ENCODE measurements around the gene ST6GALNAC2.
"Not testable (repeated sequence)": the region's sequence is repeated elsewhere in the genome, so short reads cannot be mapped to it uniquely, and the experiment has no call there.

ST6GALNAC2 gene

DNA sequence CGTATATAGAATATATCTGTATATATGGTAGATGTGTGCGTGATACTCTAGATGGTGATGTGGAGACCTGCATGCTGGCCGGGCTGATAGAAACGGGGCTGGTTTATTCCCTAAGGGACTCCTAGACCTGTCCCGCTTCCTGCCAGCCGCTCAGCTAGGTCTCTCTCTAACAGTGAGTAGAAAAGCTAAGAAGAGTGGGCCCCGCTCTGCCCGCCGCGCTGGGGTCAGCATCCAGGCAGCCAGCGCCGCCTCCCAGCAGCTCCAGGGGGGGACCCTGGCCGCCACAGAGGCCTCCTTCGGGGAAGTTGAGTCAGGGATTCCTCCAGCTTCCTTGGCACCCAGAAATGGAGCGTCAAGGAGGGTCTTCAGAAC lies 57.5 kb downstream of the ST6GALNAC2 start:
- Histone ChIP-seq H3K4me3 (ENCODE audit: low read length) (peak overlapping the region; percentile 72), H3K79me2 (ENCODE audit: control insufficient read depth, low read length) (no peaks in the 10 kb centered on the region), H3K4me1 (ENCODE audit: control insufficient read depth, low read length) (peaks cover 42% of the 10 kb centered on the region), H3K27ac (ENCODE audit: low read depth, low read length) (peak overlapping the region; percentile 83), H3K36me3 (ENCODE audit: control insufficient read depth, low read length) (no peaks in the 10 kb centered on the region), H3F3A (ENCODE audit: control insufficient read depth, insufficient read depth) (no peaks in the 10 kb centered on the region; the same call in 1 of the 2 replicates), H4K20me1 (ENCODE audit: control insufficient read depth, insufficient read depth, low read depth, low read length) (no peaks in the 10 kb centered on the region), H3K9me2 (replicated peaks; ENCODE audit: control insufficient read depth, low read length) (no peaks in the 10 kb centered on the region), H3K27me3 (ENCODE audit: control insufficient read depth, low read length) (0 out of 2 replicates have a peak, but pooled peaks cover 3% of the 10 kb centered on the region), H3K9me3 (ENCODE audit: control insufficient read depth, insufficient read depth, low read length) (no peaks in the 10 kb centered on the region), H3K4me2 (ENCODE audit: low read length) (peak overlapping the region; percentile 90)
- no peak for TF ChIP-seq EZH2phosphoT487 (IDR thresholded peaks at IDR 0.05; ENCODE audit: borderline replicate concordance, low read length)
- no peak for TF ChIP-seq CTCF (IDR thresholded peaks at IDR 0.05; ENCODE audit: low read depth, low read length, poor library complexity, severe bottlenecking)

DNA sequence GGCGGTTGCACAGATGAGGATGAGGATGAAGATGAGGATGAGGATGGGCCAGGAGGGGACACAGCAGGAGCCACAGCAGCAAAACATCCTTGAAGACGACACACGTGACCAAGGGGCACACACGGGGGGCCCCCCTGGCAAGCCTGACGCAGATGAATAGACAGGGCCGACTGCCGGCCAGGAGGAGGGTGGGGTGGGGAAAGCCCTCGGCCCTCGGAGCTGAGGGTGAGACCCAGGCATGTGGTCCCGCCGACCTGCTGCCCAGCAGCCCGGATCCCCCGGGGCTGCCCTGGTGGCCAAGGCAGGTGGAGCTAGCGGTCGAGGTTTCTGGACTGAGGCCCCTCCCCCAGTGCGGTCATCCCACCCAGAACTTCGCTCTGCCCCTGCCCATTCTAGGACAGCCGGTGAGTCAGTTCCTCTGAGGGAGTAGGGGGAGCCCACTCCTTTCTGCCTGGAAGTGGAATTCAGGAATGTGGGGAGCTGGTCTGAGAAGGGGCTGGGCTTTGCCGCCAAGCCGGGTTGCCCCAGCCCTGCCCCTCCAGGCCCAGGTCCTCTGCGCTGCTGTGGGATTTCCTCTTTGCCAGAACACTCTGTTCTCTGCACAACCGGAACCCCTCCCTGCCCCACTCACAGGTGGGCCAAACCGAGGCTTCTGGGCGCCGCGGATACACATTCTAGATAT lies 58.1 kb downstream of the ST6GALNAC2 start:
- peaks cover 42% of the 10 kb centered on the region for H3K4me1 ChIP-seq (ENCODE audit: control insufficient read depth, low read length)
- no peak for TF ChIP-seq CTCF (IDR thresholded peaks at IDR 0.05; ENCODE audit: low read depth, low read length, poor library complexity, severe bottlenecking)
- TF ChIP-seq EZH2phosphoT487 (IDR thresholded peaks at IDR 0.05; ENCODE audit: borderline replicate concordance, low read length), result no peak
- no peaks in the 10 kb centered on the region for H3K36me3 ChIP-seq (ENCODE audit: control insufficient read depth, low read length)
- peak overlapping the region; percentile 90 for H3K4me2 ChIP-seq (ENCODE audit: low read length)
- no peaks in the 10 kb centered on the region for H3K79me2 ChIP-seq (ENCODE audit: control insufficient read depth, low read length)
- peak overlapping the region; percentile 72 for H3K4me3 ChIP-seq (ENCODE audit: low read length)
- no peaks in the 10 kb centered on the region for H3K9me3 ChIP-seq (ENCODE audit: control insufficient read depth, insufficient read depth, low read length)
- peak overlapping the region; percentile 83 for H3K27ac ChIP-seq (ENCODE audit: low read depth, low read length)
- H3K27me3 ChIP-seq (ENCODE audit: control insufficient read depth, low read length), result 0 out of 2 replicates have a peak, but pooled peaks cover 3% of the 10 kb centered on the region
- H3F3A ChIP-seq (ENCODE audit: control insufficient read depth, insufficient read depth), result no peaks in the 10 kb centered on the region; the same call in 1 of the 2 replicates
- H4K20me1 ChIP-seq (ENCODE audit: control insufficient read depth, insufficient read depth, low read depth, low read length), result no peaks in the 10 kb centered on the region
- no peaks in the 10 kb centered on the region for H3K9me2 ChIP-seq (replicated peaks; ENCODE audit: control insufficient read depth, low read length)

DNA sequence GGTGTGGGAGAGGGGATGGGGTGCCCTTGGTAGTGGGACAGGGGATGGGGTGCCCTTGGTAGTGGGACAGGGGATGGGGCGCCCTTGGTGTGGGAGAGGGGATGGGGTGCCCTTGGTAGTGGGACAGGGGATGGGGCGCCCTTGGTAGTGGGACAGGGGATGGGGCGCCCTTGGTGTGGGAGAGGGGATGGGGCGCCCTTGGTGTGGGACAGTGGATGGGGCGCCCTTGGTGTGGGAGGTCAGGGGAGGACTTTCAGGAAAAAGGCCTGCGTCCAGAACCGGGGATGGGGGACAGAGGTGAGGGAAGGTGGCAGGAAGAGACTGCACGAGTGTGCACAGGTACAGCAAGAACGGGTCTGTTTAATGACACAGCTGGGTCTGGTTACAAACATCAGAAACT lies 58.6 kb downstream of the ST6GALNAC2 start:
- H3F3A ChIP-seq (ENCODE audit: control insufficient read depth, insufficient read depth); H3K9me2 ChIP-seq (replicated peaks; ENCODE audit: control insufficient read depth, low read length); H3K9me3 ChIP-seq (ENCODE audit: control insufficient read depth, insufficient read depth, low read length); H3K36me3 ChIP-seq (ENCODE audit: control insufficient read depth, low read length); H3K79me2 ChIP-seq (ENCODE audit: control insufficient read depth, low read length); H4K20me1 ChIP-seq (ENCODE audit: control insufficient read depth, insufficient read depth, low read depth, low read length); H3K27me3 ChIP-seq (ENCODE audit: control insufficient read depth, low read length): not testable (repeated sequence)
- Histone ChIP-seq H3K4me2 (ENCODE audit: low read length) (peak overlapping the region; percentile 90), H3K4me3 (ENCODE audit: low read length) (peak overlapping the region; percentile 72), H3K4me1 (ENCODE audit: control insufficient read depth, low read length) (peaks cover 42% of the 10 kb centered on the region), H3K27ac (ENCODE audit: low read depth, low read length) (peak overlapping the region; percentile 83; the same call in 1 of the 2 replicates)

DNA sequence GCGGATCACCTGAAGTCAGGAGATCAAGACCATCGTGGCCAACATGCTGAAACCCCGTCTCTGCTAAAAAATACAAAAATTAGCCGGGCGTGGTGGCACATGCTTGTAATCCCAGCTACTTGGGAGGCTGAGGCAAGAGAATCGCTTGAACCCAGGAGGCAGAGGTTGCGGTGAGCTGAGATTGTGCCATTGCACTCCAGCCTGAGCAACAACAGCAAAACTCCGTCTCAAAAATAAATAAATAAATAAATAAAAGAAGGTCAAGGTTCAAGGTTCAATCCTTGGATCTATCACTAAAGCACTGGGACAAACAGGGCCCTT lies 60.2 kb downstream of the ST6GALNAC2 start:
- not testable (repeated sequence) for H3K4me3 ChIP-seq (ENCODE audit: low read length); H3K27me3 ChIP-seq (ENCODE audit: control insufficient read depth, low read length); H3K9me2 ChIP-seq (replicated peaks; ENCODE audit: control insufficient read depth, low read length); H3K79me2 ChIP-seq (ENCODE audit: control insufficient read depth, low read length); H3K27ac ChIP-seq (ENCODE audit: low read depth, low read length); H3F3A ChIP-seq (ENCODE audit: control insufficient read depth, insufficient read depth); H3K36me3 ChIP-seq (ENCODE audit: control insufficient read depth, low read length); H4K20me1 ChIP-seq (ENCODE audit: control insufficient read depth, insufficient read depth, low read depth, low read length); H3K4me2 ChIP-seq (ENCODE audit: low read length); H3K9me3 ChIP-seq (ENCODE audit: control insufficient read depth, insufficient read depth, low read length)
- peaks cover 42% of the 10 kb centered on the region for H3K4me1 ChIP-seq (ENCODE audit: control insufficient read depth, low read length)
